Gastrocnemius medialis (tissue), 4 donors: ENCODE measurements around the gene UNC5B.

Experiments
- POLR2A ChIP-seq, 2 donors: fragments of 450-650 bp; IDR thresholded peaks; one replicate each; pipeline ENCODE4 v1.6.1; 2017; ENCODE audit warnings: antibody characterized with exemption in 2 of 2, mild to moderate bottlenecking in 2 of 2, moderate library complexity in 2 of 2
- TF ChIP-seq, protein P1 (sequence below), 5 experiments: fragments of 450-650 bp in 3 of 5; fragments of 200-600 bp in 2 of 5; sonication (generic) in 2 of 5; IDR thresholded peaks in 4 of 5; conservative IDR thresholded peaks in 1 of 5; 1 replicate in 4 of 5; 2 replicates in 1 of 5; pipeline ENCODE4 v1.5.1; 2016 to 2019; ENCODE audit warnings: antibody characterized with exemption in 5 of 5, mild to moderate bottlenecking in 3 of 5, moderate library complexity in 3 of 5

GRCh38 chr10:71316056-71316785 lies 103.9 kb downstream of the UNC5B start:
- TF ChIP-seq, protein P1, sequence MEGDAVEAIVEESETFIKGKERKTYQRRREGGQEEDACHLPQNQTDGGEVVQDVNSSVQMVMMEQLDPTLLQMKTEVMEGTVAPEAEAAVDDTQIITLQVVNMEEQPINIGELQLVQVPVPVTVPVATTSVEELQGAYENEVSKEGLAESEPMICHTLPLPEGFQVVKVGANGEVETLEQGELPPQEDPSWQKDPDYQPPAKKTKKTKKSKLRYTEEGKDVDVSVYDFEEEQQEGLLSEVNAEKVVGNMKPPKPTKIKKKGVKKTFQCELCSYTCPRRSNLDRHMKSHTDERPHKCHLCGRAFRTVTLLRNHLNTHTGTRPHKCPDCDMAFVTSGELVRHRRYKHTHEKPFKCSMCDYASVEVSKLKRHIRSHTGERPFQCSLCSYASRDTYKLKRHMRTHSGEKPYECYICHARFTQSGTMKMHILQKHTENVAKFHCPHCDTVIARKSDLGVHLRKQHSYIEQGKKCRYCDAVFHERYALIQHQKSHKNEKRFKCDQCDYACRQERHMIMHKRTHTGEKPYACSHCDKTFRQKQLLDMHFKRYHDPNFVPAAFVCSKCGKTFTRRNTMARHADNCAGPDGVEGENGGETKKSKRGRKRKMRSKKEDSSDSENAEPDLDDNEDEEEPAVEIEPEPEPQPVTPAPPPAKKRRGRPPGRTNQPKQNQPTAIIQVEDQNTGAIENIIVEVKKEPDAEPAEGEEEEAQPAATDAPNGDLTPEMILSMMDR (IDR thresholded peaks at IDR 0.05 in 4 of 5, conservative IDR thresholded peaks at IDR 0.05 in 1 of 5) = no peak
- no peak for TF ChIP-seq POLR2A (IDR thresholded peaks at IDR 0.05)
